Stimulated activated CD4-positive, alpha-beta T cell treated with anti-CD3 and anti-CD28 coated beads, Interleukin-1b, Interleukin-23, amount 100 ng/mL, for 4 hours (primary cell): Measurements from ENCODE around the gene MAN2B2.
"Not testable (repeated sequence)": the region's sequence is repeated elsewhere in the genome, so short reads cannot be mapped to it uniquely, and the experiment has no call there.

Experiments
- DNase-seq, 2 donors: peaks; one replicate each; pipeline ENCODE4 v3.0.0-alpha.2; 2020; ENCODE audit warnings: low read depth in 2 of 2

Gene MAN2B2

GRCh38 chr4:6616087-6616995 is 41.4 kb downstream of the MAN2B2 start:
- DNase-seq = no peak

GRCh38 chr4:6617246-6617645 is 42.3 kb downstream of the MAN2B2 start:
- no peak for DNase-seq

GRCh38 chr4:6618386-6619115 is 43.6 kb downstream of the MAN2B2 start:
- DNase-seq = no peak

- no peak for DNase-seq
Measured at GRCh38 chr4:6619116-6619465, 44.1 kb downstream of the MAN2B2 start.

- no peak for DNase-seq
Measured at GRCh38 chr4:6619466-6620255, 44.7 kb downstream of the MAN2B2 start.

- no peak for DNase-seq
Measured at GRCh38 chr4:6620296-6620695, 45.3 kb downstream of the MAN2B2 start.

- DNase-seq = no peak
Measured at GRCh38 chr4:6620891-6621555, 46.0 kb downstream of the MAN2B2 start.

GRCh38 chr4:6621556-6621927 is 46.6 kb downstream of the MAN2B2 start:
- no peak for DNase-seq

- DNase-seq = no peak
Measured at GRCh38 chr4:6622744-6623143, 47.8 kb downstream of the MAN2B2 start.

GRCh38 chr4:6625256-6625655 is 50.3 kb downstream of the MAN2B2 start:
- DNase-seq = no peak

GRCh38 chr4:6626066-6626465 is 51.1 kb downstream of the MAN2B2 start:
- no peak for DNase-seq

- DNase-seq = no peak
Measured at GRCh38 chr4:6627832-6628231, 52.8 kb downstream of the MAN2B2 start.

GRCh38 chr4:6628484-6628883 is 53.5 kb downstream of the MAN2B2 start:
- DNase-seq = not testable (repeated sequence)

GRCh38 chr4:6632125-6632524 is 57.1 kb downstream of the MAN2B2 start:
- DNase-seq = no peak

GRCh38 chr4:6633091-6633906 is 58.3 kb downstream of the MAN2B2 start:
- DNase-seq = no peak

- DNase-seq = no peak
Measured at GRCh38 chr4:6634746-6635145, 59.8 kb downstream of the MAN2B2 start.

GRCh38 chr4:6639137-6639680 is 64.2 kb downstream of the MAN2B2 start:
- DNase-seq = no peak

GRCh38 chr4:6640292-6641163 is 65.5 kb downstream of the MAN2B2 start, which contains the start of gene MRFAP1:
MRFAP1 (plus strand) TSS chr4:6640685; CDS start chr4:6640863, 178 bp downstream.
- peak; percentile 88 to 89 for DNase-seq

- DNase-seq = peak; percentile 18 to 23
Measured at GRCh38 chr4:6641164-6641970, 66.4 kb downstream of the MAN2B2 start.
